ENCODE data around the gene OR5H15.

DNA sequence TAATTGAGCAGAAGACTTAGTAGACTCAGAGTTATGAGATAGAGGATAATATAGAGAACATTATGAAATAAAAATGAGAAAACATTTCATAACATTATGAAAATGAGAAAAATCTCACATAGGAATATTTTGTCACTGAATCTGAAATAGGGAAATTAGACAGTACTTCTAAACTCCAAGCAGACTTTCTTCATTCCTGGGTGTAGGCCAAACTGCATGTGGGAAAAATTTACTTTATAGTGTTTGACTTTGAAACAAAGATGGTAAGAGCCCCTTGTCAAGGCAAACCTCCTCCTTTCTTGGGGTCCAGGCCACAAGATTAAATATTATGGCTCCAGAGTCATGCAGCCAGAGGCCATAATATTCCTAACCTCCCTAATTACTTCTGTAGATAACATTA lies 26.0 kb upstream of the OR5H15 start:
- TF ChIP-seq CTCF (IDR thresholded peaks at IDR 0.05) (no peak), ZFX (IDR thresholded peaks at IDR 0.05; ENCODE audit: borderline replicate concordance) (no peak)

All from 22Rv1 (cell line).